ENCODE measurements around the gene GAST.
A peak's percentile ranks its signal among the peaks of the same experiment; 100 is the strongest.

Gene GAST

GRCh38 chr17:41717408-41718286 is 5.5 kb downstream of the GAST start:
- DNase-seq: no peak

GRCh38 chr17:41718287-41718645 is 6.1 kb downstream of the GAST start:
- no peak for DNase-seq

- no peak for DNase-seq
These were observed 10.1 kb downstream of the GAST start for GRCh38 chr17:41722231-41722630.

- no peak for DNase-seq
These were observed 11.8 kb downstream of the GAST start for GRCh38 chr17:41723801-41724475.

- DNase-seq: no peak
These were observed 12.4 kb downstream of the GAST start for GRCh38 chr17:41724476-41725050.

GRCh38 chr17:41725134-41725533 is 13.0 kb downstream of the GAST start:
- DNase-seq: no peak

GRCh38 chr17:41728056-41728455 is 15.9 kb downstream of the GAST start:
- no peak for DNase-seq

- DNase-seq: no peak
These were observed 18.3 kb downstream of the GAST start for GRCh38 chr17:41730479-41730878.

- no peak for DNase-seq
These were observed 19.7 kb downstream of the GAST start for GRCh38 chr17:41731836-41732235.

- DNase-seq: no peak
These were observed 21.4 kb downstream of the GAST start for GRCh38 chr17:41733348-41734138.

- peak; percentile 29 for DNase-seq
These were observed 22.2 kb downstream of the GAST start, which contains the start of gene HAP1 for GRCh38 chr17:41734139-41734948. Gene HAP1, minus strand, starts transcription at chr17:41734643. Its CDS starts 9 bp downstream, at chr17:41734634.

- DNase-seq: no peak
These were observed 22.8 kb downstream of the GAST start for GRCh38 chr17:41734949-41735313.

GRCh38 chr17:41735744-41736143 is 23.6 kb downstream of the GAST start:
- DNase-seq: no peak

- no peak for DNase-seq
These were observed 25.0 kb downstream of the GAST start for GRCh38 chr17:41736983-41737679.

- no peak for DNase-seq
These were observed 25.5 kb downstream of the GAST start for GRCh38 chr17:41737680-41738023.

GRCh38 chr17:41738077-41738800 is 26.1 kb downstream of the GAST start:
- DNase-seq: peak; percentile 88

GRCh38 chr17:41738801-41739112 is 26.6 kb downstream of the GAST start:
- DNase-seq: no peak

GRCh38 chr17:41739661-41740352 is 27.7 kb downstream of the GAST start:
- DNase-seq: no peak

GRCh38 chr17:41740506-41740905 is 28.4 kb downstream of the GAST start:
- no peak for DNase-seq

- no peak for DNase-seq
These were observed 29.6 kb downstream of the GAST start for GRCh38 chr17:41741709-41742108.

GRCh38 chr17:41748275-41748674 is 36.1 kb downstream of the GAST start:
- no peak for DNase-seq

Measured in activated CD4-positive, alpha-beta T cell treated with anti-CD3 and anti-CD28 coated beads for 48 hours (primary cell).